ENCODE measurements around the gene PUM2. TPM values are rescaled to one million over a fixed set of nuclear protein-coding genes. Genes with fewer than 3 reads are reported as not detected.

The PUM2 gene
- total RNA-seq, 1 donor from 2014 or later: 112 TPM

- peak overlapping the region; percentile 82 for H3K27ac ChIP-seq
- ATAC-seq: no peak
Measured at GRCh38 chr2:20226152-20226545, 124.5 kb downstream of the PUM2 start.

DNA sequence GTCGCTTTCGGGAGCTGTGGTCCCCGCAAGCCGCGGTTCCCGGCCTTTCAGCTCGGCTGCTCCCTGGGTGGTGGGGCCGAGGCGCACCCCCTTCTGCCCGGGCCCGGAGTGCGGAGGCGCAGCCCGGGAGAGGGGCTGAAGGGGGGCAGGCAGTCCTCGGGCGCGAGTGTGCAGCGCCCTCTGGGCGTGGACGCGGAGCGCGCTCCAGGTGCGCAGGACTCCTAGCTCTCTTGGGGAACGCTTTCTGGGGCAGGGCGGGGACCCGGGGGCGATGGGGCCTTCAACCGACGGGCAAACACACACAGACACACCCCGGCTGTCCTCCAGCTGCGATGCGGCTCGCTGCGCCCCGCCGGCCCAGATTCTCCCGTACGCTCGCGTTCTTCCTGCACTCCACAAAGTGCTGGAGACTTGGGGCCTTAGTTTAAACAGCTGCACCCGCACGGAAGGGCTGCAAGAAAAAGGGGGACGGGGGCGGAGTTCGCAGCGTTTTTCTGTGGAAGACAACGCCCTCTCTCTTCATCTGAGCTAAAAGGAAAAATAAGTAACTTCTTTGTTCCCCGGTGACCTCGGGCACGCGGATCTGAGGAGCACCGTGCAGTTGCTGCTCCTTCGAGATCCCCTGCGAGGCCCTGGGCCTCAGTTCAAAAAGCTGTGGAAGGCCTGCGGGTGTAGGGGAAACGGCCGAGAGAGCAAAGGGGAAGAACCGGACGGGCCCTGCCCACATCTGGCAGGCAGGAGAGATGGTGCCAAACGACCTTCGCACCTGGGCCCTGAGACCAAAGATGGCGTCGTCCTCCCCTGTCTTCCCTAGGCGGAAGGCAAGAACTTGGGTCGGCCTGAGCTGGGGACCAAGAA is 125.1 kb downstream of the PUM2 start:
- DNase-seq (peak; percentile 87), ATAC-seq (peak; percentile 91 to 93)
- peaks cover 29% of the 10 kb centered on the region for H3K4me1 ChIP-seq
- H3K9me3 ChIP-seq: no peaks in the 10 kb centered on the region
- peak overlapping the region; percentile 82 for H3K27ac ChIP-seq
- no peaks in the 10 kb centered on the region for H3K36me3 ChIP-seq
- H3K4me3 ChIP-seq: peak overlapping the region; percentile 70
- intact Hi-C loops (cut with DNase I): no loop called here
- TF ChIP-seq CTCF (IDR thresholded peaks at IDR 0.05): peak; percentile 51
- peaks cover 35% of the 10 kb centered on the region for H3K27me3 ChIP-seq (ENCODE audit: low read depth)

More at GRCh38 chr2:20226152-20226545, 124.5 kb downstream of the PUM2 start:
- no peaks in the 10 kb centered on the region for H3K36me3 ChIP-seq
- no peak for DNase-seq
- H3K4me1 ChIP-seq: peaks cover 26% of the 10 kb centered on the region
- no peaks in the 10 kb centered on the region for H3K9me3 ChIP-seq
- no peak overlapping the region for H3K4me3 ChIP-seq
- intact Hi-C loops (cut with DNase I): no loop called here
- H3K27me3 ChIP-seq (ENCODE audit: low read depth): peaks cover 35% of the 10 kb centered on the region
- no peak for TF ChIP-seq CTCF (IDR thresholded peaks at IDR 0.05)

DNA sequence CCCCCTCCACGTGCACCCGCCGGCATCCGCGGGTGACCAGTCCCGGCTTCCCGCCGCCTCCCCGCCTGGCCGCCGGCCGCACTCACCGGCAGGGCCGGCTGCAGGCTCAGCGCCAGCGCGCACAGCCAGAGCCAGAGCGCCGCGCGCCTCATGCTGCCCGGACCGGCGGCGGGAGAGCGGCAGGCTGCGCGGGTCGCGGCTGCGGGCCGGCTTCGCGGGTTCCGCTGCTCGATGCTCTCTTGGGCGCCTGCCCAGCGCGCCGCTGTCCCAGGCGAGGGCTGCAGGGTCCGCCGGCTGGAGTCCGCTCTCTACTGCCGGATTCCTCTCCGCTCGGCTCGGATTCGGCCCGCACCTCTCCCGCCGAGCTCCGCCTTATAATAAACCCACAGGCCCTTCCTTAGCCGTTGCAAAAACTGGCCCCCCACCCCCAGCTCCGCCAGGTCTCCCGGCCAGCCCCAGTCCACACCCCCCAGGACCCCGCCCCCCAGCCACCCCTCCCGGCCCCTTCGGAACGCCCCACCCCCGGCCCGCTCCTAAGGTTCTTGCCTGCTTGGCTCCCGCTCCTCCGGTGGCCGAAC is 125.8 kb downstream of the PUM2 start, which contains the start of gene SDC1:
Gene SDC1 (minus strand): TSS at position 415 of the 578 bp plus-strand sequence. CDS start 263 bp downstream, at position 152.
- H3K27ac ChIP-seq: peak within 1 kb of the TSS; percentile 82
- H3K9me3 ChIP-seq: no peaks in the 10 kb centered on the region
- peak within 1 kb of the TSS; percentile 70 for H3K4me3 ChIP-seq
- intact Hi-C loops (cut with DNase I): no loop called here
- no peak for TF ChIP-seq CTCF (IDR thresholded peaks at IDR 0.05)
- peaks cover 35% of the 10 kb centered on the region for H3K27me3 ChIP-seq (ENCODE audit: low read depth)
- peaks cover 29% of the 10 kb centered on the region for H3K4me1 ChIP-seq
- H3K36me3 ChIP-seq: no peaks in the 10 kb centered on the region
- peak; percentile 76 for ATAC-seq
- DNase-seq: peak; percentile 68

GRCh38 chr2:20224164-20224715 is 126.4 kb downstream of the PUM2 start:
- ATAC-seq (peak; percentile 40 to 56), DNase-seq (no peak)
- peak overlapping the region; percentile 82 for H3K27ac ChIP-seq
- intact Hi-C loops (cut with DNase I): no loop called here
- H3K4me3 ChIP-seq: peak overlapping the region; percentile 70
- no peak for TF ChIP-seq CTCF (IDR thresholded peaks at IDR 0.05)
- H3K36me3 ChIP-seq: no peaks in the 10 kb centered on the region
- no peaks in the 10 kb centered on the region for H3K9me3 ChIP-seq
- peaks cover 35% of the 10 kb centered on the region for H3K27me3 ChIP-seq (ENCODE audit: low read depth)
- H3K4me1 ChIP-seq: peaks cover 29% of the 10 kb centered on the region

DNA sequence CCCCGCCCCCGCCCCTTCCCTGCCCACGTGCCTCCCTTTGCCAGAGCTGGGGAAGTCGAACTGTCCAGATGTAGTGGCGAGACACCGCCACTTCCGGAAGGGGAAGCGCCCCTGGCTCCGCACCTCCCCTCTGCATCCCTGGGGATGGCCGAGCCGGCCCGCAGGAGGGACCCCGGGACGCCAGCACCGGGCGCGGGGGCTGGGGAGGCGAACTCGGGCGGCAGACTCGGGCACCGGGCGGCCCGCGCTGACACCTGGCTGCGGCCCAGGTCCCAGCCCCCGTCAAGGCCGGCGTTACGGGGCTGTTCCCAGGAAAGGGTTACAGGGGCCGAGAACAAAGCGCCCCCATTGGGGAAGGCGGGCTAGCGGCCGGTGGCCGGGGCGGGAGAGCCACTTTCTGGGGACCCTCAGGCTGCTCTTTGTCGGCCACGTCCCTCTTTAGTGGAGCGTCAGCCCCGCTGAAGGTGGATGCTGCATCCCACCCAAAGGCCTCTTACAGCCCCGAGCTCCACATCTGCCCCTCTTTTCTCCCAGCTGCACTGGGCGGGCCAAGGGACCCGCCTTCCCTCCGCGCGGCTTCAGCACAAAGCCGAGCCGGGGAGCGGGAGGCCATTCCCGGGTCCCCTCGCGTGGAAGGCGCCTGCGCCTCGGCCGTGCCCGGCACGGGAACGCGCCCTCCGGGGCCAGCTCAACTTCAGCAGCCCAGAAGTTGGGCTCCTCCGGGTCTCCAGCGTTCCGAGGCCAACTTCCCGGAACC is 127.1 kb downstream of the PUM2 start:
- Histone ChIP-seq H3K27me3 (ENCODE audit: low read depth) (peaks cover 35% of the 10 kb centered on the region), H3K4me3 (peak overlapping the region; percentile 70), H3K4me1 (peaks cover 29% of the 10 kb centered on the region), H3K36me3 (no peaks in the 10 kb centered on the region), H3K9me3 (no peaks in the 10 kb centered on the region), H3K27ac (peak overlapping the region; percentile 82)
- no peak for TF ChIP-seq CTCF (IDR thresholded peaks at IDR 0.05)
- peak; percentile 61 for DNase-seq
- ATAC-seq: peak; percentile 4 to 30
- intact Hi-C loops (cut with DNase I): no loop called here

All from lower lobe of right lung (tissue), 2 donors.